Stimulated activated naive CD8-positive, alpha-beta T cell treated with anti-CD3 and anti-CD28 coated beads, Interleukin-15, amount 100 ng/mL, for 72 hours (primary cell): Measurements from ENCODE around the gene CFAP299.
"Not testable (repeated sequence)": the region's sequence is repeated elsewhere in the genome, so short reads cannot be mapped to it uniquely, and the experiment has no call there.

Experiments
- ATAC-seq: fragments of 150-1000 bp; cut with Tn5 transposase; 2 replicates; pipeline ENCODE4 v1.10.0; 2021; ENCODE audit warnings: mild to moderate bottlenecking, moderate library complexity
- DNase-seq, 2 donors: peaks; one replicate each; pipeline ENCODE4 v3.0.0; 2021 to 2022
- H3K27ac Mint-ChIP-seq, 2 donors: one replicate each; pipeline ENCODE4 v1.8.0; 2022; ENCODE audit warnings: mild to moderate bottlenecking in 2 of 2, mixed read lengths in 2 of 2, moderate library complexity in 2 of 2
- H3K27me3 Mint-ChIP-seq: one replicate; pipeline ENCODE4 v1.8.0; 2022; ENCODE audit warnings: mixed read lengths
- H3K4me1 Mint-ChIP-seq: one replicate; pipeline ENCODE4 v1.8.0; 2022; ENCODE audit warnings: mild to moderate bottlenecking, mixed read lengths
- H3K4me3 Mint-ChIP-seq, 2 donors: one replicate each; pipeline ENCODE4 v1.8.0; 2022; ENCODE audit warnings: mild to moderate bottlenecking in 2 of 2, mixed read lengths in 2 of 2, moderate library complexity in 1 of 2
- H3K9me3 Mint-ChIP-seq, 2 donors: one replicate each; pipeline ENCODE4 v1.8.0; 2022; ENCODE audit warnings: mixed read lengths in 2 of 2

Gene CFAP299

DNA sequence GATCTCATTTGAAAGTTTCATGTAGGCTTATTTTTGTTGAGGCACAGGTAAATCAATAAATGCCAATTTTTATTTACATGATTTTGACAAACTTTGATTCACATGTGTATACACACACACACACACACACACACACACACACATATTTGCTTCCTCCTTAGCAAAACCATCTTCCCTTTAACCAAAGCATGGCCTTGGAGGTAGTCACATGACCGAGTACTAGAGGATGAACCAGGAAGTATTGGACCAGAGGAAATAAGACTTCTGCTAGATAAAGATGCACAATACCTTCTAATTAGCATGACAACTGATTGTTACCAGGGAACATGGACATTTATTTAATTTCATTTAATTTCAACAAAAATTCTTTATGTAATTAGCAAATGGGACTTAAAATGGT, 23.4 kb upstream of the CFAP299 start:
- ATAC-seq (no peak), DNase-seq (no peak)
- H3K9me3 Mint-ChIP-seq = no peaks in the 10 kb centered on the region
- H3K4me3 Mint-ChIP-seq = no peak overlapping the region
- peaks cover 19% of the 10 kb centered on the region for H3K27me3 Mint-ChIP-seq
- H3K4me1 Mint-ChIP-seq = no peaks in the 10 kb centered on the region
- H3K27ac Mint-ChIP-seq = no peak overlapping the region

DNA sequence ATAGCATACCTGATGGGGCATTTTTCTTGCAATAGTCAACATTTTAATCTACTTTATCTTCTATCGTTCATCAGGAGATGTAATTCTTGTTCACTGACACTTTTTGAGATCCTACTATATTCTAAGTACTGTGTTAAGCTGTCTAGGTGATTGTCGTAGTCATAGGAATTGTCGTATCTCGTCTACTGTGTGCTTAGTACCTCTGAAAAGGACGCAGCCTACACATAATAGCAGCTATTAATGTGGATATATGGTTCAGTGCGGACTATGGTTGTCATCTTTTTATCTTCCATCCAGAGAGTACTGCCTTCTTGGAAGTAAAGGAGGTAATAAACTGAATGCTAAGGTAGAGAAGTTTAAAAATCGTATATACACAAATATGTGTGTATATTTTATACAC, 21.9 kb upstream of the CFAP299 start:
- peaks cover 7% of the 10 kb centered on the region for H3K27me3 Mint-ChIP-seq

DNA sequence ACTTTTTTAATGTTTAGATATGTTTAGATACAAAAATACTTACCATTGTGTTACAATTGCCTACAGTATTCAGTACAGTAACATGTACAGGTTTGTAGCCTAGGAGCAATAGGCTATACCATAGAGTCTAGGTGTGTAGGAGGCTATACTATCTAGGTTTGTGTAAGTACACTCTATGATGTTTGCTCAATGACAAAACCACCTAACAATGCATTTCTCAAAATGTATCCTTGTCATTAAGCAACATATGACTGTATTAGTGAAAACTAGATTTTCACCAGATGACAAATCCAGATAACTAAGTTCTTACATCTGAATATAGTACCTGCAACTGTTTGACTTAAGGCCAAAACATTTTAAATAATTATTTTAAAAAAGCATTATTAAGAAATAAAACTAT, 19.7 kb upstream of the CFAP299 start:
- H3K27me3 Mint-ChIP-seq, H3K4me1 Mint-ChIP-seq, DNase-seq, H3K9me3 Mint-ChIP-seq, ATAC-seq, H3K27ac Mint-ChIP-seq, H3K4me3 Mint-ChIP-seq: not testable (repeated sequence)

More for the DNA sequence above, 21.9 kb upstream of the CFAP299 start:
- Mint-ChIP-seq H3K4me3 (no peak overlapping the region), H3K27ac (no peak overlapping the region), H3K9me3 (no peaks in the 10 kb centered on the region), H3K4me1 (no peaks in the 10 kb centered on the region)
- DNase-seq = no peak
- ATAC-seq = no peak

DNA sequence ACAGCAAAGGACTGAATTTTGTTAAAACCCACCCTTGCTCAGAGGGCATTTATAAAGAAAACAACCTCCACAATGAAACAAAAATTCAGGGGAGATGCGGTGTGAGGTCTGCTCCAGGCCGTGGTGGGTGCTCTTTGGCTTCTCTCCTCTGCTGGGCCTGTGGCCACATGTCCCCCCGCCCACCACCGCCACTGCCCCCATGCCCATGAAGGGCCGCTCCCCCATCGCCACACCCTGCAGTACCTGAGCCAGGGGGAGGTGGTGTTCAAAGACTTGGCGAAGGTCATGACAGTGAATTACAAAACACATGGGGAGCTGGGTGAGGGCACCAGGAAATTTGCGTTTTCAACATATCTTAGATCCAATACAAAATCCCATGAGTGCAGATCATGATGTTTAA, 14.2 kb upstream of the CFAP299 start:
- no peak overlapping the region for H3K4me3 Mint-ChIP-seq
- DNase-seq = no peak
- no peaks in the 10 kb centered on the region for H3K9me3 Mint-ChIP-seq
- no peak overlapping the region for H3K27ac Mint-ChIP-seq
- H3K4me1 Mint-ChIP-seq = no peaks in the 10 kb centered on the region
- H3K27me3 Mint-ChIP-seq = peaks cover 15% of the 10 kb centered on the region
- ATAC-seq = no peak

DNA sequence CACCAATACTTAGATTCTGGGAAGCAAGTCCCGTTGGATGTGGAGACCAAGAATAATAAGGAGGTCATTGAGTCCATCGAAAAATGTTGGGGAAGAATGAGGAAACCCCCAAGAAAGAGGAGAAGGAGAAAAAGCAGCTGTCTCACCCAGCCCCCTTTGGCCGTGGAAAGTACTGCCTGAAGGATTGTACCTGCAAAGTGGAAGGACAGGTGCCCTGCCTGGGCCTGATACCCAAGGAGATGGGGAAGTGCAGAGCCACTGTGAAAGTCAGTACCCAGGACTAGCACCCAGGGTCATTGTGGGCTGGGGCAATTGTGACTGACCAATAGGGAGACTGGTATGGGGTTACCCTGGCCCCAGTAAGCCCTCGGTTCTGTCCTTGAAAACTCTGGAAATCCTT, 13.8 kb upstream of the CFAP299 start:
- H3K4me1 Mint-ChIP-seq = no peaks in the 10 kb centered on the region
- DNase-seq (no peak), ATAC-seq (no peak)
- H3K4me3 Mint-ChIP-seq = no peak overlapping the region
- H3K27me3 Mint-ChIP-seq = peaks cover 15% of the 10 kb centered on the region
- no peaks in the 10 kb centered on the region for H3K9me3 Mint-ChIP-seq
- no peak overlapping the region for H3K27ac Mint-ChIP-seq

DNA sequence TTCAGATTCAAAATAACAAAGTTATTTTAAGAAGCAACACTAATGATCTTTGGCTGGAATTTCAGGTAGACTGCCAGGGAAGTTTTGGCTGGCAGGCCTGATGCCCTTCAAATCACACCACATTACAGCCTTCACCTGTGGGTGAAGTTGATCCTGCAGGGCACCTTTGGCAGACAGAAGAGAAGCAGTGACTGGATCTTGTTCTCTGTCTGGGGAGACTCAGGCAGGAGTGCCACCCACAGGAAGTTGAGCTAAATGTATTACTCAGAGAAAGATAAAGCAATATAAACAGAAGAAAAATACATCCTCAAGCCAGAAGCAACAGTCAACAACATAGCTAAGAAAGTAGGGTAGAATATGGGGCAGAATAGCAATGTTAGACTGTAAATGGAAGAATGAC, 12.8 kb upstream of the CFAP299 start:
- H3K9me3 Mint-ChIP-seq = no peaks in the 10 kb centered on the region
- no peak for ATAC-seq
- H3K27me3 Mint-ChIP-seq = peaks cover 15% of the 10 kb centered on the region
- peak overlapping the region in 1 of 2 donors; percentile 1 for H3K27ac Mint-ChIP-seq
- no peaks in the 10 kb centered on the region for H3K4me1 Mint-ChIP-seq
- H3K4me3 Mint-ChIP-seq = no peak overlapping the region
- DNase-seq = no peak

DNA sequence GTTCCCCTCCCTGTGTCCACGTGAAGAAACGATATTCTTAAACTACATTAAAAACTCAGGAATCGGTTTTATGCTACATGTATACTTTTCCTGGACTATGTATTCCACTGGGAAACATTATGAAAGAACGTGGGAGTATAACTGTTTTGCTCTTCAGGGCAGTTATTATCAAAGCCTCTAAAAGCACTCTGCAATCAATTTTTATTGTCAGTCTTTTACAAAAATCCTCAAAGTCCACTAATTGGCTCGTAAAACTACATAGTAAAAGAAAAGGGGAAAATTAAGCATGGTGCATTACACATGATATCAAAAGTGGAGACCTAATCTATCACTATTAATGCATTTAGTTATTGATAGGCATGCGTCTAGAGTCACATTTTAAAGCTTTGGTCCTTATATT, 11.4 kb upstream of the CFAP299 start:
- peaks cover 15% of the 10 kb centered on the region for H3K27me3 Mint-ChIP-seq
- no peak overlapping the region for H3K27ac Mint-ChIP-seq
- DNase-seq (no peak), ATAC-seq (no peak)
- no peaks in the 10 kb centered on the region for H3K9me3 Mint-ChIP-seq
- H3K4me1 Mint-ChIP-seq = no peaks in the 10 kb centered on the region
- H3K4me3 Mint-ChIP-seq = no peak overlapping the region

DNA sequence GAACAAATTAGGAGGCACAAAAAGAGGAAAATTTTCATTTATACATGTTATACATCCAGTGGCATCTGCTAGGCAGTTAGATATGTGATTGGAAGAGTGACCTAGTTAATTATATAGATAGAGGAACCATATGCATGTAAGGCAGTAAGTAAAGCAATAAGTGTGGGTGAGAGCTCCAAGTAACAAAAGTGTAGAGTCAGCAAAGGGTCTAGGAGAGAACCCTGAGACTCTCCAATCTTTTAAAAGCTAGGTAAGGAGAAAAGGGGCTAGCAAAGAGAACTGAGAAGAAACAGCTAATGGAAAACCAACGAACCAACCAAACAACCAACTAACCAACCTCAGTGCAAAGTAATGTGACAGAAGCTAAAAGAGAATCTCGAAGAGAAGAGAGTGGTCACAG, 3.8 kb upstream of the CFAP299 start:
- no peak overlapping the region for H3K4me3 Mint-ChIP-seq
- H3K4me1 Mint-ChIP-seq = peaks cover 9% of the 10 kb centered on the region
- no peak for ATAC-seq
- H3K27me3 Mint-ChIP-seq = peaks cover 11% of the 10 kb centered on the region
- H3K27ac Mint-ChIP-seq = no peak overlapping the region
- no peak for DNase-seq
- no peaks in the 10 kb centered on the region for H3K9me3 Mint-ChIP-seq

DNA sequence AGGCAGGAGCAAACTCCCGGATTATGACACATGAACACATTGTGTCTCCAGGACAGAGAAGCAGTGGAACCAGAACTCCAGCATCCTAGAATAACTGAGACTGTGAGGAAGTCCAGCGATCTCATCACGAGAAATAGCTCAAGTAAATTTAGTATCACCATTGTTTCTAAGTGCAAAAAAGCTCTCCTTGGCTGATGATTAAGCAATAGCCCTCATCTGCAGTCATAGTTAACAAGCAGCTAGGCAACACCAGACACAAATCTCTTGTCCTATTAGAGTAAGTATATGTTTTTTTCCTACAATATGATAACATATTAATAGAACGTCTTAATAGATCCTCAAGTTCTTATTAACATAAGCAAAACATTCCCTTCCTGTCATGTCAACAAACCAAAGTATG, 2.4 kb upstream of the CFAP299 start:
- ATAC-seq = no peak
- Mint-ChIP-seq H3K4me1 (peaks cover 9% of the 10 kb centered on the region), H3K27ac (no peak overlapping the region), H3K9me3 (no peaks in the 10 kb centered on the region), H3K4me3 (no peak overlapping the region), H3K27me3 (peaks cover 11% of the 10 kb centered on the region)
- DNase-seq = no peak

DNA sequence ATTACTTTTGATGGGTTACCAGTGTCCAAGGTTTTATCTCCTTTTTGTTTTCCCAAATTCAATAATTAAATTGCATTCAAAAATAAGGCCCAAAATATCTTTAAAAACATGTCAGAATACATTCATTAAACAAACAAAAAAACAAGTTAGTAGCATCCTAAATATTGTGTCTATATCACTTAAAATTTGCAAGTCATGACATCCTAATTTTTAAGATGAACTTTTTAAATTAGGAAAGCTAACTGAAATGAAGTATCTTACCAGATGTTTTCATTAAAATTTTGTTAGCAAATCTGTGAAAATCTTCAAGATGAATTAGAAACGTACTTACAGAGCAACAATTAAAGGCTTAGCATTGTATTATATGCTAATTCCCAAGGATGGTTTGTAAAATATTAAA, 962 bp upstream of the CFAP299 start:
- H3K9me3 Mint-ChIP-seq = no peaks in the 10 kb centered on the region
- no peak overlapping the region for H3K27ac Mint-ChIP-seq
- DNase-seq = no peak

DNA sequence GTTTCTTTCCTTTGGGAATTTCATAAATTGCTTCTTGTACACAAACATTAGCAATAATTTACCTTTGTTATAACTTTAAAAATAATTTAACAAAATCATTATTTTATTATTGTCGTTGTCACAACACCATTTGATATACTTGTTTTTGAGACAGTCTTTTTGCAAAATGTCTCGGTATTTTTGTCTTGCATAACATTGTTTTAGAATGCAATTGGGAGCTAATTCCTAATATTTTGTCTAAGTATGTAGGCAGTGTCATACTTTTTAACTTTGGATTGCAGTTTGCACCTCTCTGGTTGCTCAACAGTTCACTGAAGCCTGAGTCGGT, 340 bp upstream of the CFAP299 start:
- Mint-ChIP-seq H3K9me3 (no peaks in the 10 kb centered on the region), H3K27ac (no peak overlapping the region), H3K4me1 (peaks cover 9% of the 10 kb centered on the region), H3K4me3 (peak overlapping the region; percentile 85 to 93), H3K27me3 (peaks cover 11% of the 10 kb centered on the region)
- DNase-seq (no peak), ATAC-seq (no peak)

More for the DNA sequence above, 962 bp upstream of the CFAP299 start:
- no peak for ATAC-seq
- H3K4me3 Mint-ChIP-seq = no peak overlapping the region
- peaks cover 9% of the 10 kb centered on the region for H3K4me1 Mint-ChIP-seq
- H3K27me3 Mint-ChIP-seq = peaks cover 11% of the 10 kb centered on the region

DNA sequence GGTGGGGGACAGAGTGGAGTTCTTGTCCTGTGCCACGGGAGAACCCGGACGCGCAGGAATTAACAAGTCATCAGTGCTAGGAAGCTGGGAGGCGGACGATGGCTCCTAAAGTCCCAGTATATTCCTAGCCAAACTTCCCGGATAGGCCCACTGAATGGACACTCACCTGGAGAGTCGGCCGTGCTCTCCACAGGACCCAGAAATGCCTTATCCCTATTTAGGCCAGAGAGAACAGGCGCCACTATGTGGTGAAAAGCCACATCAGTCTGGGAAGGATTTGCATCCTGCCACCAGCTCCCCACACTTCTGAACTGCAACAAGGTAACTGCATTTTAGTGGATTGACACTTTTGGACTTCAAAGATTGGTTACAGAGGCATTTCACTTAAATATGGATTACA, 1.1 kb downstream of the CFAP299 start:
- H3K4me1 Mint-ChIP-seq = peaks cover 9% of the 10 kb centered on the region
- DNase-seq = no peak

DNA sequence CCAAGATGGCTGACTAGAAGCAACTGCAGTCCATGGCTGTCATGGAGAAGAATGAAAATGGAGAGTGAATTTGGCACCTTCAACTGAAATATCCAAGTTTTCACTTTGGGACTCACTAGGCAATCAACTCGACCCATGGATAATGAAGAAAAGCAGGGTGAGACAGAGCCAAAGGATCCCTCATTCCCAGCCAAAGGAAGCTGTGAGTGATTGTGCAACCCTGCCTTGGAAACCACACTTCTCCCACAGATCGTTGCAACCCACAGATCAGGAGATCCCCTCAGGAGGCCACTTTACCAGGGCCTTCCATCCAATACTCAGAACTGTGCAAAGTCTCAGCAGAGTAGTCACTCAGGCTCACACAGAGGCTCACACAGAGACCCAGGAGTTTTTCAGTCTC, 4.5 kb downstream of the CFAP299 start:
- H3K27me3 Mint-ChIP-seq = peaks cover 11% of the 10 kb centered on the region
- H3K9me3 Mint-ChIP-seq = peaks cover 20 to 22% of the 10 kb centered on the region in 2 donors
- no peak overlapping the region for H3K4me3 Mint-ChIP-seq
- no peak for ATAC-seq
- peaks cover 16% of the 10 kb centered on the region for H3K4me1 Mint-ChIP-seq
- no peak overlapping the region for H3K27ac Mint-ChIP-seq
- DNase-seq = no peak

More for the DNA sequence above, 1.1 kb downstream of the CFAP299 start:
- peaks cover under 1 to 6% of the 10 kb centered on the region in 2 donors for H3K9me3 Mint-ChIP-seq
- no peak for ATAC-seq
- H3K27me3 Mint-ChIP-seq = peaks cover 11% of the 10 kb centered on the region
- H3K4me3 Mint-ChIP-seq = peak overlapping the region; percentile 85 to 93
- no peak overlapping the region for H3K27ac Mint-ChIP-seq

DNA sequence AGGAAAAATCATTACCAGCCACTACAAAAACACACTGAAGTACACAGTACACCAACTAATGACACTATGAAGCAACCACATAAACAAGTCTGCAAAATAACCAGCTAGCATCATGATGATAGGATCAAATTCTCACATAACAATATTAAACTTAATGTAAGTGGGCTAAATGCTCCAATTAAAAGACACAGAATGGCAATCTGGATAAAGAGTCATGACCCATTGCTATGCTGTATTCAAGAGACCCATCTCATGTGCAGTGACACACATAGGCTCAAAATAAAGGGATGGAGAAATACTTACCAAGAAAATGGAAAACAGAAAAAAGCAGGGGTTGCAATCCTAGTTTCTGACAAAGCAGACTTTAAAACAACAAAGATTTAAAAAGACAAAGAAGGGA, 7.2 kb downstream of the CFAP299 start:
- not testable (repeated sequence) for ATAC-seq, DNase-seq, H3K4me1 Mint-ChIP-seq, H3K4me3 Mint-ChIP-seq, H3K27ac Mint-ChIP-seq, H3K27me3 Mint-ChIP-seq
- peaks cover 20 to 22% of the 10 kb centered on the region in 2 donors for H3K9me3 Mint-ChIP-seq

DNA sequence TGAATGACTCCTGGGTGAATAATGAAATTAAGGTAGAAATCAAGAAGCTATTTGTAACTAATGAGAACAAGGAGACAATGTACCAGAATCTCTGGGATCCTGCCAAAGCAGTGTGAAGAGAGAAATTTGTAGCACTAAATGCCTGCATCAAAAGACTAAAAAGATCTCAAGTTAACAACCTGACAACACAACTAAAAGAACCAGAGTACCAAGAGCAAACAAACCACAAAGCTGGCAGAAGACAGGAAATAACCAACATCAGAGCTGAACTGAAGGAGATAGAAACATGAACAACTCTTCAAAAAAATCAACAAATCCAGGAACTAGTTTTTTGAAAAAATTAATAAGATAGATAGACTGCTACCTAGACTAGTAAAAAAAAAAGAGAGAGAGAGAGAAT, 8.4 kb downstream of the CFAP299 start:
- H3K27me3 Mint-ChIP-seq = no peaks in the 10 kb centered on the region
- peaks cover 7% of the 10 kb centered on the region for H3K4me1 Mint-ChIP-seq
- ATAC-seq (no peak), DNase-seq (no peak)
- no peak overlapping the region for H3K4me3 Mint-ChIP-seq
- peak overlapping the region in 1 of 2 donors; percentile 29 for H3K27ac Mint-ChIP-seq
- peaks cover 20 to 22% of the 10 kb centered on the region in 2 donors for H3K9me3 Mint-ChIP-seq

DNA sequence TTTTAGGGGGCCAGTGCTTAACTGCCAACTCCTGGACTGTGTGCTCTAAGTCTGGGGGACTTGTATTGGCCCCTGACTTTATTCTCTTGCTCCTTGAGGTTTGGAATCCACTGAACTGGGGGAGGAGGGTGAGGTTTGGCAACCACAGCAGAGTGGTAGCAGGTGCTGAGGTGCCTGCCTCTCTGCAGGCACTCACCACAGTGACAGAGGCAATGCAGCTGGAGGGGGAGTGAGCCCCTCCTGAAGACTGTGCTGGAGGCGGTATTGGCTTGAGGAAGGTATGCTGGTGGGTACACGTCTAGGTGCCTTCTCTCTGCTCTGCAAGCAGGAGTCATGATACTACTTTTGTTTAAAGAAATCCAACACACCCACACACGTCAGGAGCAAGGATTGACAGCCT, 24.6 kb downstream of the CFAP299 start:
- Mint-ChIP-seq H3K4me1 (peaks cover 13% of the 10 kb centered on the region), H3K27me3 (peaks cover 27% of the 10 kb centered on the region), H3K27ac (no peak overlapping the region), H3K9me3 (no peaks in the 10 kb centered on the region), H3K4me3 (no peak overlapping the region)
- ATAC-seq = peak; percentile 23
- no peak for DNase-seq

DNA sequence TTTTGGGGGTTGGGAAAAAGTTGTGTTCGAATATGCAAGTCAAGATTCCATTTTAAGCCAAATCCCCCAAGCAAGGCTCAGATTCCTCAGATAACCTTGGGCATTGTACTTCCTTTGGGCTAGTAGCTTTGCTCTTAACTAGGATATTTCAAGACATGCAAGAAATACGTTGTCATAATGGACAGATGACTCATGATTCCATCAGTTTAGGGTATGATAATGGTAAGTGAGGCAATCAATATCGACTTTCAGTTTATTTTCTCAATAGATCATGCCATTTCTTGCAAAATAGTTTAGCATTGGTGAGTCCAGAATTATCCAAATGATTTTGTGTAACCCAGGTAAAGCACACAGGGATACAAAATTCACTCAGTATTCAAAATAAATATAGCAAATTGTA, 25.4 kb downstream of the CFAP299 start:
- no peaks in the 10 kb centered on the region for H3K9me3 Mint-ChIP-seq
- no peak for DNase-seq
- no peak overlapping the region for H3K4me3 Mint-ChIP-seq
- H3K27ac Mint-ChIP-seq = no peak overlapping the region
- H3K4me1 Mint-ChIP-seq = peaks cover 14% of the 10 kb centered on the region
- no peak for ATAC-seq
- H3K27me3 Mint-ChIP-seq = peaks cover 27% of the 10 kb centered on the region
